Thoracic aorta (tissue), 2 donors: ENCODE results near the gene SFI1. TPM values are rescaled to one million over a fixed set of nuclear protein-coding genes. Genes with fewer than 3 reads are reported as not detected.

Experiments
- ATAC-seq: fragments of 150-250 bp; one replicate; pipeline ENCODE4 v1.8.0; 2017; ENCODE audit warnings: low read depth; ENCODE audit not compliant: insufficient number of reproducible peaks, low FRiP score
- DNase-seq: peaks from one replicate; pipeline ENCODE4 v3.0.0-alpha.2; 2020; ENCODE audit warnings: low spot score
- H3K27ac ChIP-seq, 2 donors: fragments of 200-600 bp; sonication (generic); 1 replicate in 1 of 2; 2 replicates in 1 of 2; pipeline ENCODE4 v1.5.1; 2016; ENCODE audit warnings: mild to moderate bottlenecking in 2 of 2, moderate library complexity in 2 of 2
- H3K27me3 ChIP-seq: fragments of 200-600 bp; sonication (generic); replicated peaks from 2 replicates; pipeline ENCODE4 v1.6.0; 2016; ENCODE audit warnings: mild to moderate bottlenecking; ENCODE audit not compliant: insufficient read depth
- H3K36me3 ChIP-seq: fragments of 200-600 bp; sonication (generic); one replicate; pipeline ENCODE4 v1.5.1; 2016
- H3K4me1 ChIP-seq, 2 donors: fragments of 200-600 bp; sonication (generic); 1 replicate in 1 of 2; 2 replicates in 1 of 2; pipeline versions ENCODE4 v1.5.1 to v1.6.0; 2016; ENCODE audit warnings: low read depth in 2 of 2, mild to moderate bottlenecking in 1 of 2; ENCODE audit not compliant: control insufficient read depth in 1 of 2
- H3K4me3 ChIP-seq: fragments of 200-600 bp; sonication (generic); 2 replicates; pipeline ENCODE4 v1.5.1; 2016; ENCODE audit warnings: mild to moderate bottlenecking
- H3K9me3 ChIP-seq: fragments of 200-600 bp; sonication (generic); 2 replicates; pipeline ENCODE4 v1.5.1; 2016
- total RNA-seq, 2 donors: library from RNA; depleted of rRNA; stranded (reverse); fragments of >200 nt; gene quantifications; one replicate each; pipeline versions ENCODE4 v1.1.0 to v1.2.3, GENCODE V29; 2016
- TF ChIP-seq, protein P1 (sequence below): fragments of 200-600 bp; sonication (generic); IDR thresholded peaks from one replicate; pipeline ENCODE4 v1.5.1; 2019; ENCODE audit warnings: antibody characterized with exemption

The SFI1 gene
- total RNA-seq, 2 donors from 2014 or later: 25.0 to 59.9 TPM

DNA sequence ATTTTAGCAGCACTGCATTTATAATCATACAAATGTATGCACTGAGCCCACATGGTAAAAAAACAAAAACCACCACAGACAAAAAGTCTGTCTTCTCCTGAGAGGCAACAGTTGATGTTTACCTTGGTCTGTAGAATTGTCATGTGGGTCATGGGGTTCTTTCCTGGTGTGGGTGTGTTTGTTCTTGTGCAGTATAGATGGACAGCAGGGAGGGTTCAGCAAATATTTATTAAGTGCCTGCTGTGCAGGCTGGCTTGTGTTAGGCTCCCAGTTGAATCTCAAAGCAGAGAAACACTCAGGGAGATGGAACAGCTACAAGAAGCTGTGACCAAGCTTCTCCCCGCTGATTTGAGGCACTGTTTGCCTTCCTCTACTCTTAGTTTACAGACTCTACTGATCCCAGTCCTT, 83.5 kb downstream of the SFI1 start:
- H3K36me3 ChIP-seq: peaks cover 11% of the 10 kb centered on the region
- no peaks in the 10 kb centered on the region for H3K9me3 ChIP-seq
- TF ChIP-seq, protein P1, sequence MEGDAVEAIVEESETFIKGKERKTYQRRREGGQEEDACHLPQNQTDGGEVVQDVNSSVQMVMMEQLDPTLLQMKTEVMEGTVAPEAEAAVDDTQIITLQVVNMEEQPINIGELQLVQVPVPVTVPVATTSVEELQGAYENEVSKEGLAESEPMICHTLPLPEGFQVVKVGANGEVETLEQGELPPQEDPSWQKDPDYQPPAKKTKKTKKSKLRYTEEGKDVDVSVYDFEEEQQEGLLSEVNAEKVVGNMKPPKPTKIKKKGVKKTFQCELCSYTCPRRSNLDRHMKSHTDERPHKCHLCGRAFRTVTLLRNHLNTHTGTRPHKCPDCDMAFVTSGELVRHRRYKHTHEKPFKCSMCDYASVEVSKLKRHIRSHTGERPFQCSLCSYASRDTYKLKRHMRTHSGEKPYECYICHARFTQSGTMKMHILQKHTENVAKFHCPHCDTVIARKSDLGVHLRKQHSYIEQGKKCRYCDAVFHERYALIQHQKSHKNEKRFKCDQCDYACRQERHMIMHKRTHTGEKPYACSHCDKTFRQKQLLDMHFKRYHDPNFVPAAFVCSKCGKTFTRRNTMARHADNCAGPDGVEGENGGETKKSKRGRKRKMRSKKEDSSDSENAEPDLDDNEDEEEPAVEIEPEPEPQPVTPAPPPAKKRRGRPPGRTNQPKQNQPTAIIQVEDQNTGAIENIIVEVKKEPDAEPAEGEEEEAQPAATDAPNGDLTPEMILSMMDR: no peak

DNA sequence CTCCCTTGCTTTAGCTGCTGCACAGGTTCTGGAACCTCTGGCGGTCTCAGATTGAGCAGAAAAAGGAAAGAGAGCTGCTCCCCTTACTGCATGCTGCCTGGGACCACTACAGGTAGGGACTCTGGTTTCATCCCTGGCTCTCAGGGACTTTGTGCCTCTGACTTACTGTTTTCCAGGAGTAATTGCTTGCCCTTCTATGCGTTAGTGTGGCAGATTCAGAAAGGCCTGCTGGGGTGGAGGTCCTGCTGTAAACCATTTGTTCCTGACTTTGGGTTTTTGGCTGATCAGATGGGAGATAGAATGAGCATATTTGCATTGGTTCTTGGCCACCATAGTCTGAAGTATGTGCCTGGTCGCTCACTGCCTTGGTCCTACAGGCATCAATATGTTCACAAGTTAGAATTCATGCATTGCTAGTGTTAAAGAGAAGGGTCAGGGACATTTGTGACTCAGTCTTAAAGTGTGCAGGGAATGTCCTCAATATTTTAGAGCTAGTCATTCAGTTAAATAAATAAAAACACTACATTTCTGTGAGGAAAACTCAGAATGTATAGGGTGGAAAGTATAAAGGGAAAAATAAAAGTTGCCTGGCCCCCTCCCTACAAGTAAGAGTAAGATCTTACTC, 87.6 kb downstream of the SFI1 start:
- H3K4me1 ChIP-seq: peaks cover 9 to 27% of the 10 kb centered on the region in 2 donors
- TF ChIP-seq, protein P1: no peak
- no peak overlapping the region for H3K4me3 ChIP-seq
- H3K27me3 ChIP-seq: no peaks in the 10 kb centered on the region
- no peak for ATAC-seq
- H3K9me3 ChIP-seq: no peaks in the 10 kb centered on the region
- peaks cover 6% of the 10 kb centered on the region for H3K36me3 ChIP-seq
- H3K27ac ChIP-seq: peak overlapping the region; percentile 41 to 53
- DNase-seq: no peak

More for the DNA sequence above, 83.5 kb downstream of the SFI1 start:
- Histone ChIP-seq H3K27me3 (no peaks in the 10 kb centered on the region), H3K4me1 (peaks cover 9 to 12% of the 10 kb centered on the region in 2 donors), H3K27ac (no peak overlapping the region), H3K4me3 (no peak overlapping the region)
- DNase-seq: no peak
- no peak for ATAC-seq

DNA sequence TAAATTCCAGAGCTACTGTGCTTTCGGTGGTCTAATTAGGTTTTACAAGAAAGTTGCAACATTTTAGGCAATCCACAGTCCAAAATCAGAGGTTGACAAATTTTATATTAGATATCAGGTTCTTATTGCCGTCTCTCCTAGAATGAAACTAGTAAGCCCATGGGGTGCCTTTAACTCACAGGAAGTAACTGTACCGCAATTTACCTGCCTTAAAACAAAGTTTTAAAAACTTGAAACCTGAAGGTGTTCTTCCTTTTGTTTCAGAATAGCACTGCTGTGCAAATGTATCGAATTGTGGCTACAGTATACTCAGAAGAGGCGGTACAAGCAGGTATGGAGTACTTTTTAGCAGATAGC, 88.4 kb downstream of the SFI1 start:
- Histone ChIP-seq H3K27ac (peak overlapping the region; percentile 41 to 53), H3K4me1 (peaks cover 9 to 27% of the 10 kb centered on the region in 2 donors), H3K4me3 (no peak overlapping the region), H3K27me3 (no peaks in the 10 kb centered on the region), H3K9me3 (no peaks in the 10 kb centered on the region), H3K36me3 (peaks cover 10% of the 10 kb centered on the region)
- TF ChIP-seq, protein P1: no peak
- DNase-seq: no peak
- ATAC-seq: no peak

DNA sequence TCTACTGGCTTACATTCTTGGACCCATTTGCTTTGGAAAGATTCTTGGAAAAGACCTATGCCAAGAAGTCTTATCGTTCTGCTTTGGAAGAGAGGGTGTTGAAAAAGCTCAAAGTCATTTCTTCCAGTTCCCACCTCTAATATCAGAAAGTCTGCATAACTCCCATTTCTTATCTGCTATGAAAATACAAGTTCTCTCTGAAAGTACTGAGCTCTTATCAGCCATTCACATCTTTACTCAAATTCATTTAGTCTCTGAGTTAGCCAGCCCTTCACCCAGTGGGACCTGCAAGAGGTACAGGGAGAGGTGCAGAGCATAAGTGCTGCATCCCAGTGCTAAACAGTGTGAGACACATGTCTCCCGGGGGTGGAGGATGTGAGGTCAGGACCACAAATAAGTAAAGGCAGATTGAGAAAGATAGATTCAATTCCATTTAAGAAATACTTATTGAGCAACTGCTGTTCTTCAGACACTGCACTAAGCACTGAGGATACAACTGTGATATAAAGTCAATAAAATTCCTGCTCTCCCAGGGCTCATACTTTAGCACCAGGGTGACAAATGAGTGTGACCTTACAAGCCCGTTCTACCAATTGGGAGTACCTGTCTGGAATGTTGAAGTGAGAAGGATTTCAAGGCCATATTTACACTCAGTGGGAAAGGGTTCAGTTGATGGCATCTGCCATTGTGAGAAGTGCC, 89.0 kb downstream of the SFI1 start:
- Histone ChIP-seq H3K27ac (peak overlapping the region; percentile 2 to 15), H3K4me1 (peaks cover 9 to 27% of the 10 kb centered on the region in 2 donors), H3K9me3 (no peaks in the 10 kb centered on the region), H3K36me3 (peaks cover 10% of the 10 kb centered on the region), H3K4me3 (no peak overlapping the region), H3K27me3 (no peaks in the 10 kb centered on the region)
- TF ChIP-seq, protein P1: no peak
- ATAC-seq: no peak
- DNase-seq: no peak

DNA sequence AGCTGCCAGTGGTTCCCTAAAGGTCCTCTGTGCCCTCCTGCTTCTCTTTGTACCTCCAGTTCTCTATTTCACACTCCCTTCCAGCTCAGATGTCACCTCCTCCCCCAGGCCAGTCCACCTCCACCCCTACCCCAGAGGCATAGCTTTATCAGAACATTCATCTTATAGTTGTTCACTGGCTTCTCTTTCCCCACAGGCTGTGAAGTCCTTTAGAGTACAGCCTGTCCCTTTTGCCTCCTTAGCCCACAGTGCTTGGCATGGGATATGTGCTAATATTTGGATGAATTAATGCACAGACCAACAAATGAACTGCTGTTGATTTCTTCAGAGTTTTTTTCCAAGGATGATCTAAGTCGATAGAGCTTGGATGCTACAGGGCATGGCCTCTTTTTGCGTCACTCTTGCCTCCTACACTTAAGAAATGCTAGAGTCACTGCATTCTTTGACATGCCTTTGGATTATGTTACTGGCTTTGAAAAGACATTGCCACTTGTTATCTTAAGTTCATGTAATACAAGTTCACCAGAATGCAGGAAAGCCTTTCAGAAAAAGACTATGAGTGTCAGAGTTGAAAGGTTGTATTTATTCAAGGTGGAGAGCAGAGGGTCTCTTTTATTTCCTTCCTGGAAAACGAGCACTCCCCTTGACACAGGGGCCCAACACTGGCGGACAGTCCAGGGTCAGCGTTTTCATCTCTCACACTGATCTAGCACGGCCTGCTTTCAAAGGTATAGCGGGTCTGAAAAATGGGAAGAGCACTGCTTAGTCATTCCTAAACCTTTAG, 90.0 kb downstream of the SFI1 start:
- Histone ChIP-seq H3K9me3 (no peaks in the 10 kb centered on the region), H3K36me3 (peaks cover 10% of the 10 kb centered on the region), H3K27me3 (no peaks in the 10 kb centered on the region), H3K4me1 (peaks cover 9 to 27% of the 10 kb centered on the region in 2 donors), H3K4me3 (no peak overlapping the region), H3K27ac (peak overlapping the region; percentile 2 to 15)
- TF ChIP-seq, protein P1: no peak
- DNase-seq: no peak
- no peak for ATAC-seq
